Stimulated activated CD4-positive, alpha-beta T cell treated with anti-CD3 and anti-CD28 coated beads, Interleukin-12 subunit alpha, Interleukin-12 subunit beta, amount 100 ng/mL, for 48 hours (primary cell): ENCODE results near the gene FTL.

ENCODE experiments used
- DNase-seq, 3 donors: peaks; one replicate each; pipeline ENCODE4 v3.0.0-alpha.2; 2020; ENCODE audit warnings: low read depth in 2 of 3, low spot score in 1 of 3

The FTL gene

DNA sequence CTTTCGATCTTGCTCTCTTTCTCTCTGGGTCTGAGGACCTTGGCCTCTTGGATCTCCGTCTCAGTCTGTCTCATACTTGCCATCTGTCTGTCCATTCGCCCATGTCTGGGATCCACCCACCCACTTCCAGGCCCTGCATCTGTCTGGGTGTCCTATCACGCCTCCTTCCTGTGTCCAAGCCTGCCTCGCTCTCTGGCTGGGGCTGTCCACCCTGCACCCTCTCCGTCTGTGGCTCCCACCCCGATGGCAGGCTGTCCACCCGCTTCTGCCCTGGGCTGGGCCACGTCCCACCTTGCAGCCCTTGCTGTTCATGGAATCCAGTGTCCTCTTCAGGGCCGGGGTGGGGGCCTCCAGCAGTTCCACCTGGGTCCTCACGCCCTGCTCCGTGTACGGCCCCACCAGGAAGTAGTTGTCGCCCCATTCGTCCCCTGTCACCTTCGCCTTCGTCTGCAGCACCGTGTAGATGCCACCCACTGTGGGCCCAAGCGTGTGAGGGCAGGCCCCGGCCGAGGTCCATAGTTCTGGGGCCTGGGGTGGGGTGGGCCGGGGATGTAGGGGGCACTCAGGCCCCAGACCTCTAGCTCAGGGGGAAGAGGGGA lies 26.0 kb downstream of the FTL start:
- no peak for DNase-seq

- no peak for DNase-seq
These were observed 26.9 kb downstream of the FTL start for GRCh38 chr19:48991873-48992580.

DNA sequence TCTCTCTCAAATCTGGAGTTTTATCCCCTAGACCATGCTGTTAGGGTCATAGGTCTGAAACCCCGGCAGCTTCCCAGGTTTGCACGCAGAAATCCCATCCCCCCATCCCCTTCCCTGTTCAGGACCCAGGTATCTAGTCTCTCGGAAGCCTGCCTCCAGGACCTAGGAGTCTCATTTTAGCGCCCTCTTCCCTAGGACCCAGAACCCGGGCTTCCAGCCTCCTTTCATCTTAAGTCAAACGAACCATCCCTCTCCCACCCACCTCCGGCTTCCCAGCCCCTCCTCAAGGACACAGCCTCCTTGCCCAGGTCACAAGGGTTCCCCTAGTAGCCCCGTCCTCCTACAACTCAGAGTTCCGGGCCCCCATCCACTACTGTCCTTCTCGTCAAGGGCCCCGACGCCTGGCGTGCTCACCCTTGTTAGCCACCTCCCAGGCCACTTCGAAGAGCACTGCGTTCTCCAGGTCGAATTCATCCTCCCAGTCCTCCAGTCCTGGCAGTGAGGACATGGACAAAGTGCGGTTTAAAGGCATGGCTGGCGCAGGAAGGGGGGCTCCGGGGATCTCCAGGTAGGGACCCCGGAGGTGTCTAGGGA lies 27.6 kb downstream of the FTL start:
- DNase-seq: no peak

DNA sequence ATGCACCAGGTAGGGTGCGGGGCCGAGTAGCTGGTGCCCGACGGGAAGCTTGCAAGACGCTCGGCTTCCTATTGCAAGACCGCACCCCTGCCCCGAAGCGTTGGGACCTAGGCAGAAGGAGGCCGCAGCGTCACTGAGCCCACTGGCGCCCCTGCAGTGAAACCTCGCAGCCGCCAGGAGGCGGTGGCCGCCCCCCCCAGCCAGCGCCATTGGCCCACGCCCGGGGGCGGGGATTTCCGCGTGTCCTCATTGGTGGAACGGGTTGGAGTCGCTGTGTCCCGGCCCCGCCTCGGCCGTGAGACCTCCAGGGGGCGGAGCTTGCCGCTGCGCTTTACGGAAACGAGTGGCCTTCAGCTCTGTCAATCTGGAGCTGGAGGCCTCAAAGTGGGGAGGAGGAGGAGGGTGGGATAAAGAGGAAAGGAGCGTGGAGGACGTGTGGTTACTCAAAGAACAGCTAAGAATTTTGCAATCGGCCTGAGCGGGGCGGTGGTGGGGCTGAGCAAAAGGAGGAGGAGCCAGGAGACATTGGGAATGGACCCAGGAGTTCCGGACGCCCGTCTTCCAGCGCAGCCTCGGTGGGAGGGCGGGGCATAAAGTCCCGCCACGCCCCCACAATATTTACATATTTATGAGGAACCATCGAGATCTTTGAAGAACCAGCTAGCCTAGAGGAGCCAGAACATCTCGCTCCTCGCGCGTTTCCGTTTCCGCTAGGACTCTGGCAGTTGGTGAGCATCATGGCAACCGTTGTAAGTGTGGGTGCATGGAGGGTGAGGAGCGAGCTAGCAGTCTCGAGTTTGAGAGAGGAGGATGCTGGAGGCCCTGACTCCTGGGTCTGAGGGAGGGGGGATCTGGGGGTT lies 28.3 kb downstream of the FTL start, which contains the start of the genes GYS1 and RUVBL2:
GYS1 (minus strand) TSS at position 135 of the 860 bp plus-strand sequence. CDS start 197 bp downstream, outside the sequence.
RUVBL2 (plus strand) TSS at position 713 of the 860 bp plus-strand sequence; CDS start at position 738, 25 bp downstream.
- peak; percentile 97 to 99 (median 99) for DNase-seq

DNA sequence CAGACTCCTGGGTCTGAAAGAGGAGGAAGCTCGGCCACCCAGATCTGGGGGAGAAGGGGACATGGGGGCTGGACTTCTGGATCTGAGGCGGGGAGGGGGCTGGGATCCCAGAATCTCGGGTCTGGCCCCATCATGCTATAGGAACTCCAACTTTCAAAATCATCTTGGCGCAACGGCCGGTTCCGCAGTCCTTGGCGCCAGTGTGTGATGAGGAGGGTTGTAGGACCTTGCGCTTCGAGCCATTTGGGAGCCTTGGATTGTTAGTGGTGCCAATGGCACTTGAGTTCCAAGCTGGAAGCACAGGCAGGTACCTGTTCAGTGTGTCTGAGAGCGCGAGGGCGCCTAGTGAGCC lies 28.9 kb downstream of the FTL start:
- no peak for DNase-seq

DNA sequence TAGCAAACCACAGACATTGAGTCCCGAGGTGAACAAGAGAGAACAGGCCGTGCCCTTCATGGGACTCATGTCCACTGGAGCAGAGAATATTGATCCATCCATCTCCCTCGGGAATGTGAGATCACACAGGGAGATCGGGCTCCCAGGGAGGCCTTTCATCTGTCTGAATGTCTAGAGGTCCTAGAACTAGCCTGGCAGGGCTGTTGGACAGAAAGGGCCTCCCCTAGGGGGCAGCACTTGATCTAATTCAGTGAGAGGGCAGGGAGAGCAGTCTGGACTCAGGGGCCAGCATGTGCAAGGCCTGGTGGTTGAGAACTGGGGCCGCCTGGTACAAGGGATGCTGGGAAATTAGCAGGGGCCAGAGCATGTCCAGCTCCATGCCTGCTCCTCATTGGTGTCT lies 32.9 kb downstream of the FTL start:
- DNase-seq: peak in 2 of 3 donors; percentile 54 to 60

- DNase-seq: peak; percentile 50 to 69 (median 67)
These were observed 34.6 kb downstream of the FTL start for GRCh38 chr19:48999481-49000325.

DNA sequence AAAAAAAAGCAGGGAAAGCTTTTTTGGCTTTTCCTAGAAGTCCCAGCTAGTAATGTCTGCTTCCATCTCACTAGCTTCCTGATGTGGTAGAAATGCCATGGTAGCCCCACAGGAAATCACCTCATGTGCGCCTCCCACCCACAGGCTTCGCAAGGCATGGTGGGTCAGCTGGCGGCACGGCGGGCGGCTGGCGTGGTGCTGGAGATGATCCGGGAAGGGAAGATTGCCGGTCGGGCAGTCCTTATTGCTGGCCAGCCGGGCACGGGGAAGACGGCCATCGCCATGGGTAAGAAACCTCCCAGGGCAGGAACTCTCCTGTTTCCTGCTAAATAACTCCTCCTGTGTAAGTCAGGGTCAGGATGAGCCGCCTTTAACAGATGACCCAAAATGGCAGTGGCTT lies 39.0 kb downstream of the FTL start:
- no peak for DNase-seq

GRCh38 chr19:49004964-49005614 lies 40.0 kb downstream of the FTL start:
- DNase-seq: no peak

- no peak for DNase-seq
These were observed 41.8 kb downstream of the FTL start for GRCh38 chr19:49006905-49007304.

DNA sequence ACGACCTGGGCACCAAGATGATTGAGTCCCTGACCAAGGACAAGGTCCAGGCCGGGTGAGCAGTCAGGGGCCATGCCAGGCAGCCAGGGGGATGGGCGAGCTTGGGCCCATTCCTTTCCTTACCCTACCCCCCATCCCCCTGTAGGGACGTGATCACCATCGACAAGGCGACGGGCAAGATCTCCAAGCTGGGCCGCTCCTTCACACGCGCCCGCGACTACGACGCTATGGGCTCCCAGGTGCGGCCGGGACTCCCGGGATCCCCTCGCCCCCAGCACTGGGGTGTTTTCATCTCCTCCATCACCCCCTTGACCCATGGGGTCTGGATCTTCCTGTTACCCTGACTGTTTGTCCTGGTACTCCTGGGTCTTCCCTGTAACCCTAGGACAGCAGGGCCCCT lies 44.7 kb downstream of the FTL start:
- no peak for DNase-seq

- no peak for DNase-seq
These were observed 45.3 kb downstream of the FTL start for GRCh38 chr19:49010453-49010852.

- DNase-seq: no peak
These were observed 46.1 kb downstream of the FTL start for GRCh38 chr19:49011194-49011593.

- no peak for DNase-seq
These were observed 49.2 kb downstream of the FTL start for GRCh38 chr19:49014123-49014869.

GRCh38 chr19:49014870-49015255 lies 49.8 kb downstream of the FTL start:
- DNase-seq: no peak

GRCh38 chr19:49016067-49016839 lies 51.1 kb downstream of the FTL start:
- DNase-seq: no peak
